GM12878 (cell line): ENCODE data around the gene LONP1. TPM values are rescaled to one million over a fixed set of nuclear protein-coding genes. Genes with fewer than 3 reads are reported as not detected.

ENCODE experiments used
- ATAC-seq: fragments of 200-7000 bp; cut with Tn5 transposase; 3 replicates; pipeline ENCODE4 v1.9.1; 2020; ENCODE audit warnings: mild to moderate bottlenecking, moderate library complexity
- BruUV-seq: library from RNA; stranded (reverse); fragments of 400-500 nt; replicated peaks from 2 replicates; lab custom pipeline; 2021; lab: Mats Ljungman, UMichigan
- CTCF ChIA-PET: fragments of 300-600 bp; sonication (Branson Sonifier 250); formaldehyde crosslinking; extraction: SDS; loops from one replicate; lab custom pipeline; 2021; ENCODE audit warnings: inconsistent platforms; lab: Yijun Ruan, JAX
- POLR2A ChIA-PET: fragments of 350-600 bp; formaldehyde crosslinking; extraction: SDS; loops from one replicate; lab custom pipeline; 2021; ENCODE audit warnings: inconsistent platforms; lab: Charles Lee
- RAD21 ChIA-PET: fragments of 300-600 bp; sonication (Branson Sonifier 250); formaldehyde crosslinking; loops from one replicate; lab custom pipeline; 2023; ENCODE audit warnings: antibody characterized with exemption; ENCODE audit not compliant: unreplicated experiment; lab: Charles Lee
- SMC1A ChIA-PET: fragments of 300-600 bp; sonication (Branson Sonifier 250); formaldehyde crosslinking; loops from one replicate; lab custom pipeline; 2023; ENCODE audit not compliant: unreplicated experiment, uncharacterized antibody; lab: Charles Lee
- DNase-seq: peaks from one replicate; pipeline ENCODE4 v3.0.0-alpha.2; 2011; ENCODE audit warnings: low read depth, low spot score
- FAIRE-seq: peaks from 3 replicates; lab custom pipeline; 2011; peaks lifted over from hg19 to GRCh38; lab: Jason Lieb, UNC
- H2AFZ ChIP-seq: 2 replicates; pipeline ENCODE4 v1.6.0; 2011; ENCODE audit warnings: low read depth, low read length, control low read depth; ENCODE audit not compliant: control insufficient read depth
- H3K27ac ChIP-seq: 2 replicates; pipeline ENCODE4 v1.5.1; 2011; ENCODE audit warnings: control low read depth; ENCODE audit not compliant: control insufficient read depth, insufficient read depth
- H3K27me3 ChIP-seq, 2 experiments: replicated peaks in 1 of 2; 2 replicates each; pipeline versions ENCODE4 v1.6.0 to v1.6.1; 2011; ENCODE audit warnings: low read length in 1 of 2; ENCODE audit not compliant: control insufficient read depth in 2 of 2, insufficient read depth in 2 of 2
- H3K36me3 ChIP-seq, 2 experiments: 2 replicates each; pipeline ENCODE4 v1.5.1; 2011; ENCODE audit warnings: low read length in 1 of 2; ENCODE audit not compliant: control insufficient read depth in 2 of 2, insufficient read depth in 2 of 2
- H3K4me1 ChIP-seq: 2 replicates; pipeline ENCODE4 v1.6.1; 2011; ENCODE audit warnings: mild to moderate bottlenecking, low read length, moderate library complexity, mixed read lengths; ENCODE audit not compliant: control insufficient read depth, insufficient read depth
- H3K4me2 ChIP-seq: 2 replicates; pipeline ENCODE4 v1.6.0; 2011; ENCODE audit warnings: control low read depth; ENCODE audit not compliant: control insufficient read depth, insufficient read depth
- H3K4me3 ChIP-seq: fragments of 200-600 bp; sonication (generic); 2 replicates; pipeline ENCODE4 v1.5.1; 2016
- H3K79me2 ChIP-seq: 2 replicates; pipeline ENCODE4 v1.6.0; 2011; ENCODE audit warnings: low read length; ENCODE audit not compliant: control insufficient read depth, insufficient read depth
- H3K9ac ChIP-seq: 2 replicates; pipeline ENCODE4 v1.8.0; 2011; ENCODE audit warnings: low read length, control low read depth, mixed read lengths; ENCODE audit not compliant: control insufficient read depth, insufficient read depth
- H3K9me3 ChIP-seq: replicated peaks from 3 replicates; pipeline ENCODE4 v1.5.1; 2011; ENCODE audit warnings: mild to moderate bottlenecking, low read length; ENCODE audit not compliant: control insufficient read depth, insufficient read depth
- H4K20me1 ChIP-seq: 2 replicates; pipeline ENCODE4 v1.6.0; 2011; ENCODE audit not compliant: control insufficient read depth, insufficient read depth
- ASH2L ChIP-seq: fragments of 300-600, 200-600 bp; sonication (generic); IDR thresholded peaks from 2 replicates; pipeline ENCODE4 v1.6.1; 2017; ENCODE audit warnings: low read depth, mild to moderate bottlenecking, borderline replicate concordance
- CHD2 ChIP-seq: IDR thresholded peaks from 2 replicates; pipeline ENCODE4 v1.6.1; 2011; ENCODE audit warnings: low read depth, low read length, improper control_type of control experiment, borderline replicate concordance
- ETV6 ChIP-seq, 2 experiments: fragments of 450-650 bp in 1 of 2; IDR thresholded peaks in 1 of 2; conservative IDR thresholded peaks in 1 of 2; 2 replicates each; pipeline ENCODE4 v1.6.1; 2014; ENCODE audit warnings: antibody characterized with exemption in 1 of 2, borderline replicate concordance in 1 of 2, low read depth in 1 of 2, mild to moderate bottlenecking in 1 of 2, moderate library complexity in 1 of 2
- KLF5 ChIP-seq: fragments of 450-650 bp; IDR thresholded peaks from 2 replicates; pipeline ENCODE4 v1.6.1; 2014; ENCODE audit warnings: mild to moderate bottlenecking; ENCODE audit not compliant: partially characterized antibody
- LARP7 ChIP-seq: fragments of 450-650 bp; IDR thresholded peaks from 2 replicates; pipeline ENCODE4 v1.6.1; 2017; ENCODE audit warnings: mild to moderate bottlenecking
- MTA2 ChIP-seq: fragments of 450-650 bp; IDR thresholded peaks from 2 replicates; pipeline ENCODE4 v1.6.1; 2016; ENCODE audit warnings: low read depth, mild to moderate bottlenecking, moderate library complexity
- RB1 ChIP-seq: fragments of 450-650 bp; formaldehyde crosslinking; IDR thresholded peaks from 2 replicates; pipeline ENCODE4 v1.6.1; 2017; ENCODE audit warnings: mild to moderate bottlenecking, borderline replicate concordance
- RBBP5 ChIP-seq: fragments of 200-600 bp; sonication (generic); conservative IDR thresholded peaks from 2 replicates; pipeline ENCODE4 v1.6.1; 2016
- SP1 ChIP-seq: IDR thresholded peaks from one replicate; pipeline ENCODE4 v1.6.1; 2011; ENCODE audit warnings: low read depth, low read length
- SPI1 ChIP-seq: IDR thresholded peaks from 2 replicates; pipeline ENCODE4 v1.6.1; 2011; ENCODE audit warnings: low read depth, mild to moderate bottlenecking, low read length, moderate library complexity, borderline replicate concordance; ENCODE audit not compliant: insufficient read depth
- SREBF2 ChIP-seq: IDR thresholded peaks from 2 replicates; pipeline ENCODE4 v1.6.1; 2012; ENCODE audit warnings: mild to moderate bottlenecking, low read length
- TAF1 ChIP-seq: IDR thresholded peaks from 2 replicates; pipeline ENCODE4 v1.6.1; 2011; ENCODE audit warnings: mild to moderate bottlenecking, low read depth, low read length, borderline replicate concordance
- WRNIP1 ChIP-seq: IDR thresholded peaks from 2 replicates; pipeline ENCODE4 v1.6.1; 2011; ENCODE audit warnings: low read depth, low read length, improper control_type of control experiment, borderline replicate concordance
- ZBTB40 ChIP-seq: fragments of 450-650 bp; IDR thresholded peaks from 2 replicates; pipeline ENCODE4 v1.6.1; 2016; ENCODE audit warnings: mild to moderate bottlenecking, moderate library complexity, borderline replicate concordance
- ZSCAN29 ChIP-seq: fragments of 450-650 bp; IDR thresholded peaks from 2 replicates; pipeline ENCODE4 v1.6.1; 2017; ENCODE audit warnings: mild to moderate bottlenecking, moderate library complexity
- WGBS: methylation state at CpG from one replicate; pipeline ENCODE4 v1.1.6; 2016; ENCODE audit warnings: low lambda C conversion rate; ENCODE audit not compliant: insufficient replicate concordance, insufficient coverage; ENCODE audit errors: missing lambda C conversion rate; 5-methylcytosine and 5-hydroxymethylcytosine counted together
- in situ Hi-C: fragments of 300-500 bp; cut with MboI; formaldehyde crosslinking; loops from 9 replicates; pipeline ENCODE4 v1.14.3; 2018; ENCODE audit warnings: mixed read lengths
- intact Hi-C: fragments of 100-400 bp; cut with micrococcal nuclease; formaldehyde crosslinking; loops from one replicate; pipeline ENCODE4 v1.14.2; 2022; ENCODE audit not compliant: unreplicated experiment
- polyA plus RNA-seq, 11 experiments: library from polyadenylated mRNA; depleted of rRNA in 4 of 11; unstranded in 6 of 11; stranded (reverse) in 5 of 11; fragments of >200 nt; fragmentation: Nextera tagmentation in 4 of 11; fragmentation: Illumina TruSeq in 1 of 11; extraction: Ambion mirVana in 4 of 11; extraction: Trizol in 1 of 11; gene quantifications; 1 replicate in 1 of 11; 2 replicates in 10 of 11; pipeline versions ENCODE4 v1.2.1 to v1.2.3, GENCODE V29; 2011 to 2016; ENCODE audit warnings: inconsistent platforms in 2 of 11, missing spikeins in 2 of 11, low read depth in 1 of 11
- total RNA-seq, 4 experiments: library from RNA; depleted of rRNA in 3 of 4; stranded (reverse); fragments of >200 nt in 3 of 4; fragmentation: Illumina TruSeq in 1 of 4; extraction: Trizol in 1 of 4; gene quantifications; 2 replicates each; pipeline versions ENCODE4 v1.2.1 to v1.2.3, GENCODE V29; 2013 to 2021
- TF ChIP-seq, protein P1 (sequence below): fragments of 450-650 bp; IDR thresholded peaks from 2 replicates; pipeline ENCODE4 v1.6.1; 2016; ENCODE audit warnings: mild to moderate bottlenecking

Gene LONP1
- total and polyA plus RNA-seq, 10 of the 15 experiments (the other 5 are each of a cell fraction or from before 2014, with no cell fraction given) = 0.61 to 136 (median 59.5) TPM

DNA sequence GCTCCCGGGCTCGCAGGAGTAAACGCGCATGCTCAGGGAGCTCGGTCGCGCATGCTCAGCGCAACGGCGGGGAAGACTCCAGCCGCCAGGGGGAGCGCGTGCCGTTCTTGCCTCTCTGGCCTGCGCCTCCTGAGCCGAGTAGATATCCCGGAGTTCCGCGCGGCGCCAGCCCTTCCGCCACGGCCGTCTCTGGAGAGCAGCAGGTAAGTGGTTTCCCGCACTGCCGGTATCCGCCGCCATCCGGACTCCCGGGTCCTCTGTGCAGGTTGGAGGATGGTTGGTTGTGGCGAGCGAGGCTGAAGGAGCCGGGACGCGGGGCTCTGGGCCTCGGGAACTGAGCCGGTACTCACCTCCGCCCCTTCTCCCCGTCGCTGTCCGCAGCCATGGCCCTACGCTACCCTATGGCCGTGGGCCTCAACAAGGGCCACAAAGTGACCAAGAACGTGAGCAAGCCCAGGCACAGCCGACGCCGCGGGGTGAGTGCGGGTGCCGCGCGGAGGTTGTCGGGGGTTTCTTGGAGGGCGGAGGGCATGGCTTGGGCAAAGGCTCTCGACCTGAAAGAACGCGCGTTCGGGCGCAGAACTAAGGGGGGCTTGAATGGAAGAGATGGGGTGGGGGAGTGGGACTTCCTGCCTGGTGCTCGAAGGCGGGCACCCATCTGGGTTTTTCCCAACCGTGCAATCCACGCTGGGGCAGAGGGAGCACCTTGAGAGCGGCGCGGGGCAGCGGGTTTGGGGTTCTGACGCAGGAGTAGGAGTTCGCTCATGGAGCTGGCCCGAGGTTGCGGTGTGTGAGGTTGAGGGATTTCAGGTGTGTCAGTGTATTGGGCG, 29.6 kb downstream of the LONP1 start, which contains the start of gene RPL36:
Gene RPL36, plus strand, starts transcription at position 171 of the 830 bp plus-strand sequence. Its CDS starts 213 bp downstream, at position 384.
- WGBS = 2% methylated on average over 73 of the region's 73 CpGs
- ChIA-PET RAD21 (interaction anchor here (1.1 to 1.9 kb wide), 4 partner anchors 28 to 214 kb away, joined by 3 to 7 read pairs (median 5); partner anchors contain the start of genes CATSPERD, LONP1, SAFB and SAFB2), POLR2A (interaction anchor here (0.6 to 2.0 kb wide), 10 partner anchors 8 to 366 kb away, joined by 3 to 14 read pairs (median 4); partner anchors contain the start of genes CATSPERD, LONP1, NDUFA11 and SAFB), SMC1A (interaction anchor here (0.5 to 1.7 kb wide), 4 partner anchors 31 to 113 kb away, joined by 3 to 5 read pairs (median 4); partner anchors contain the start of gene DUS3L), CTCF (interaction anchor here (0.6 to 3.7 kb wide), 30 partner anchors 9 to 722 kb away, joined by 3 to 74 read pairs (median 4); partner anchors contain the start of genes CATSPERD, DUS3L, LONP1 and SAFB)
- peaks cover 6 to 37% of the 10 kb centered on the region in 2 experiments; a peak in 3 of 4 replicates for H3K36me3 ChIP-seq
- H2AFZ ChIP-seq = peak within 1 kb of the TSS; percentile 86
- no peaks in the 10 kb centered on the region for H3K27me3 ChIP-seq
- H3K79me2 ChIP-seq = peaks cover 49% of the 10 kb centered on the region
- H3K27ac ChIP-seq = peak within 1 kb of the TSS; percentile 94
- DNase-seq (peak; percentile 94), ATAC-seq (peak; percentile 65), FAIRE-seq (peak; percentile 97)
- BruUV-seq = no TSS peak
- no peaks in the 10 kb centered on the region; the same call in 2 of the 3 replicates for H3K9me3 ChIP-seq
- peak within 1 kb of the TSS; percentile 94 for H3K4me3 ChIP-seq
- peak within 1 kb of the TSS; percentile 98 for H3K9ac ChIP-seq
- intact Hi-C loops = loop anchor here (2.0 kb wide), 2 partner anchors 30 to 100 kb away; partner anchors contain the start of genes CATSPERD, DUS3L and LONP1
- H4K20me1 ChIP-seq = no peaks in the 10 kb centered on the region; the same call in none of the 2 replicates
- in situ Hi-C loops = no loop called here
- peaks cover 8% of the 10 kb centered on the region for H3K4me1 ChIP-seq
- peak within 1 kb of the TSS; percentile 68 for H3K4me2 ChIP-seq
- TF ChIP-seq TAF1 (peak; percentile 99), ASH2L (peak; percentile 91; the same call in 1 of the 2 replicates), ZSCAN29 (peak; percentile 44; the same call in 1 of the 2 replicates), ETV6 (conservative IDR thresholded peaks at IDR 0.05 in 1 of 2, IDR thresholded peaks at IDR 0.05 in 1 of 2; ENCODE audit: borderline replicate concordance in 1 of 2, low read depth in 1 of 2) (peak in 1 of 2 experiments; percentile 35; a peak in 1 of 4 replicates), RBBP5 (peak; percentile 96; the same call in 1 of the 2 replicates), MTA2 (no peak), KLF5 (peak; percentile 79), LARP7 (peak; percentile 98), SPI1 (peak; percentile 24; the same call in 1 of the 2 replicates), ZBTB40 (peak; percentile 64; the same call in 1 of the 2 replicates), SREBF2 (no peak), RB1 (peak; percentile 97; the same call in 1 of the 2 replicates), SP1 (peak; percentile 86), WRNIP1 (no peak), CHD2 (peak; percentile 39; the same call in 1 of the 2 replicates)
- TF ChIP-seq, protein P1, sequence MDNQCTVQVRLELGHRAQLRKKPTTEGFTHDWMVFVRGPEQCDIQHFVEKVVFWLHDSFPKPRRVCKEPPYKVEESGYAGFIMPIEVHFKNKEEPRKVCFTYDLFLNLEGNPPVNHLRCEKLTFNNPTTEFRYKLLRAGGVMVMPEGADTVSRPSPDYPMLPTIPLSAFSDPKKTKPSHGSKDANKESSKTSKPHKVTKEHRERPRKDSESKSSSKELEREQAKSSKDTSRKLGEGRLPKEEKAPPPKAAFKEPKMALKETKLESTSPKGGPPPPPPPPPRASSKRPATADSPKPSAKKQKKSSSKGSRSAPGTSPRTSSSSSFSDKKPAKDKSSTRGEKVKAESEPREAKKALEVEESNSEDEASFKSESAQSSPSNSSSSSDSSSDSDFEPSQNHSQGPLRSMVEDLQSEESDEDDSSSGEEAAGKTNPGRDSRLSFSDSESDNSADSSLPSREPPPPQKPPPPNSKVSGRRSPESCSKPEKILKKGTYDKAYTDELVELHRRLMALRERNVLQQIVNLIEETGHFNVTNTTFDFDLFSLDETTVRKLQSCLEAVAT = peak; percentile 76; the same call in 1 of the 2 replicates
